ENCODE results near the gene LINS1. TPM values are rescaled to one million over a fixed set of nuclear protein-coding genes. Genes with fewer than 3 reads are reported as not detected.

The LINS1 gene
- total and polyA plus RNA-seq, 2 of the 8 experiments (the other 6 are each of a cell fraction or from before 2014, with no cell fraction given): 4.2 to 8.1 TPM

DNA sequence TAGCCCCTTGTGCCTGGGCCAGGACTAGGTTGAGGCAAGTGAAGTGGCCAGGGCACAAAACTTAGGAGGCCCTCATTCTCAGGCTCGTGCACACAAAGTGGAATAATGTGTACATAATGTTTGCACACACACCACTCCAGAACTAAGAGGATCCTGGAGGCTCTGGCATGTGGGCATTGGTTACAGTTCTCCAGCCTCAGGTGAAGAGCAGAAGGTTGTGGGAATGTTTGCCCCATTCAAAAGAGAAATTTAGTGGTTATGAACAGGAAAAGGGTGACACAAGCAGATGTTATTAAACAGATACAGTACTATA, 31.7 kb upstream of the LINS1 start:
- no peak overlapping the region for H3K4me3 ChIP-seq (ENCODE audit: extremely low read depth in 1 of 4, insufficient read depth in 2 of 4, low read depth in 3 of 4, low read length in 4 of 4)
- no peaks in the 10 kb centered on the region for H3K9me3 ChIP-seq (ENCODE audit: insufficient read depth in 2 of 2, low read depth in 1 of 2, low read length in 1 of 2)
- H3K23ac ChIP-seq (ENCODE audit: insufficient read length): no peak overlapping the region
- FAIRE-seq: no peak
- TF ChIP-seq GTF2F1 (IDR thresholded peaks at IDR 0.05; ENCODE audit: borderline replicate concordance, low read depth, low read length) (no peak), RFX5 (IDR thresholded peaks at IDR 0.05; ENCODE audit: borderline replicate concordance, low read depth, low read length) (no peak), KDM5A (IDR thresholded peaks at IDR 0.05; ENCODE audit: low read length) (no peak)
- no peak overlapping the region for H3K9ac ChIP-seq (replicated peaks in 1 of 4; ENCODE audit: extremely low read depth in 1 of 4, low read depth in 3 of 4, low read length in 3 of 4)
- H2BK20ac ChIP-seq (ENCODE audit: low read length): no peak overlapping the region
- no peak overlapping the region for H2AK5ac ChIP-seq (ENCODE audit: low read depth, low read length)
- H3K23me2 ChIP-seq (ENCODE audit: low read depth, low read length): no peaks in the 10 kb centered on the region
- no peak for DNase-seq (ENCODE audit: low read depth in 1 of 2, low spot score in 2 of 2)
- H3K4me2 ChIP-seq (ENCODE audit: insufficient read depth in 1 of 2, low read depth in 2 of 2, low read length in 2 of 2): no peak overlapping the region
- no peaks in the 10 kb centered on the region for H3K27me3 ChIP-seq (replicated peaks in 1 of 4; ENCODE audit: control insufficient read depth in 3 of 4, extremely low read depth in 1 of 4, insufficient read depth in 3 of 4, low read length in 3 of 4)
- no peak overlapping the region for H2BK12ac ChIP-seq (ENCODE audit: low read depth, low read length)
- no peak overlapping the region for H2BK120ac ChIP-seq (replicated peaks; ENCODE audit: low read depth, low read length)
- CTCF ChIA-PET (ENCODE audit: partially characterized antibody): interaction anchor here (0.8 to 2.7 kb wide), 3 partner anchors 16 to 241 kb away, joined by 3 to 23 read pairs (median 4); no protein-coding TSS in a partner anchor
- peaks cover 2 to 10% (median 5%) of the 10 kb centered on the region in 4 experiments; a peak in 4 of 8 replicates for H3K36me3 ChIP-seq (ENCODE audit: control insufficient read depth in 2 of 4, insufficient read depth in 4 of 4, low read length in 3 of 4)
- H3K14ac ChIP-seq (ENCODE audit: insufficient read length): no peak overlapping the region
- H3K56ac ChIP-seq (replicated peaks; ENCODE audit: insufficient read length, low read depth, low read length): no peak overlapping the region
- peaks cover 0 to 2% of the 10 kb centered on the region in 2 experiments for H4K20me1 ChIP-seq (replicated peaks in 1 of 2; ENCODE audit: control insufficient read depth in 1 of 2, insufficient read depth in 2 of 2, low read length in 2 of 2)
- H3K18ac ChIP-seq (ENCODE audit: extremely low read depth, low read length): no peak overlapping the region
- H2BK15ac ChIP-seq (ENCODE audit: low read length): no peak overlapping the region
- no peak overlapping the region for H3K27ac ChIP-seq (ENCODE audit: low read depth, low read length)
- no peak overlapping the region for H2AFZ ChIP-seq (ENCODE audit: low read length)
- no peak overlapping the region for H4K5ac ChIP-seq (ENCODE audit: insufficient read length, low read depth, low read length)
- H3K4me1 ChIP-seq (replicated peaks in 1 of 4; ENCODE audit: control insufficient read depth in 3 of 4, insufficient read depth in 4 of 4, low read length in 3 of 4): peaks cover 4 to 10% (median 6%) of the 10 kb centered on the region in 4 experiments; a peak in 5 of 7 replicates
- 83% methylated on average over 1 of the region's 1 CpG; no CpG with 5 or more reads in 1 of the 2 experiments for WGBS, 2 experiments (ENCODE audit: extremely low coverage in 1 of 2, insufficient coverage in 1 of 2, insufficient read length in 1 of 2, insufficient replicate concordance in 2 of 2, low coverage in 1 of 2, low lambda C conversion rate in 2 of 2, missing lambda C conversion rate in 1 of 2)
- no peak overlapping the region for H4K8ac ChIP-seq (ENCODE audit: extremely low read depth, insufficient read depth, low read length)
- H3K79me2 ChIP-seq (ENCODE audit: control insufficient read depth in 1 of 2, insufficient read depth in 2 of 2, low read length in 2 of 2): peaks cover 0 to 43% of the 10 kb centered on the region in 2 experiments; a peak in 3 of 4 replicates
- peaks cover 7% of the 10 kb centered on the region for H3K79me1 ChIP-seq (ENCODE audit: low read depth, low read length)
- H4K91ac ChIP-seq (replicated peaks; ENCODE audit: insufficient read length, low read length): no peak overlapping the region
- no peak overlapping the region for H2BK5ac ChIP-seq (ENCODE audit: low read depth, low read length)
- POLR2A ChIA-PET (ENCODE audit: partially characterized antibody): no interaction called here
- H3K4ac ChIP-seq (replicated peaks; ENCODE audit: insufficient read length, low read depth, low read length): no peak overlapping the region

Measured in H1 (cell line).